Activated CD4-positive, alpha-beta T cell treated with anti-CD3 and anti-CD28 coated beads for 36 hours (primary cell): ENCODE measurements around the gene ATP1A4. TPM values are rescaled to one million over a fixed set of nuclear protein-coding genes. Genes with fewer than 3 reads are reported as not detected.

Experiments used
- ATAC-seq: fragments of 200-7000 bp; cut with Tn5 transposase; one replicate; pipeline ENCODE4 v1.10.0; 2021; ENCODE audit warnings: mild to moderate bottlenecking, moderate library complexity
- CTCF ChIA-PET: fragments of 350-600 bp; sonication (Branson Sonifier 250); formaldehyde crosslinking; loops from one replicate; lab custom pipeline; 2021; ENCODE audit warnings: antibody characterized with exemption; lab: Charles Lee
- POLR2A ChIA-PET: fragments of 350-600 bp; sonication (Branson Sonifier 250); formaldehyde crosslinking; loops from one replicate; lab custom pipeline; 2021; ENCODE audit warnings: antibody characterized with exemption, inconsistent platforms; lab: Charles Lee
- DNase-seq: peaks from one replicate; pipeline ENCODE4 v3.0.0-alpha.2; 2020
- H3K27ac Mint-ChIP-seq: one replicate; pipeline ENCODE4 v1.8.0; 2021; ENCODE audit warnings: mixed read lengths
- H3K27me3 Mint-ChIP-seq: one replicate; pipeline ENCODE4 v1.8.0; 2021; ENCODE audit warnings: mixed read lengths
- H3K36me3 Mint-ChIP-seq: one replicate; pipeline ENCODE4 v1.8.0; 2021; ENCODE audit warnings: low read depth, mixed read lengths
- H3K4me1 Mint-ChIP-seq: one replicate; pipeline ENCODE4 v1.8.0; 2021; ENCODE audit warnings: mixed read lengths
- H3K4me3 Mint-ChIP-seq: one replicate; pipeline ENCODE4 v1.8.0; 2021; ENCODE audit warnings: mild to moderate bottlenecking, moderate library complexity, mixed read lengths
- H3K9me3 Mint-ChIP-seq: one replicate; pipeline ENCODE4 v1.8.0; 2021; ENCODE audit warnings: low read depth, mixed read lengths
- intact Hi-C, 2 experiments: fragments of 100-400 bp; cut with DNase I in 1 of 2; cut with micrococcal nuclease in 1 of 2; formaldehyde crosslinking; loops; one replicate each; pipeline versions ENCODE4 v1.14.2 to v1.15.1; 2022 to 2024; cut with DNase I, micrococcal nuclease
- total RNA-seq, 2 experiments: library from RNA; stranded (reverse); gene quantifications; one replicate each; pipeline ENCODE4 v1.2.3, GENCODE V29; 2021

Gene ATP1A4
- total RNA-seq, 2 experiments from 2014 or later, result not detected

- peak; percentile 89 for ATAC-seq
- Mint-ChIP-seq H3K9me3 (no peaks in the 10 kb centered on the region), H3K36me3 (no peaks in the 10 kb centered on the region), H3K27ac (no peak overlapping the region), H3K4me3 (no peak overlapping the region), H3K27me3 (no peaks in the 10 kb centered on the region), H3K4me1 (no peaks in the 10 kb centered on the region)
- ChIA-PET CTCF (interaction anchor here (0.5 to 3.4 kb wide), 23 partner anchors 9 to 221 kb away, joined by 3 to 44 read pairs (median 3); partner anchors contain the start of gene PEX19), POLR2A (no interaction called here)
- peak; percentile 90 for DNase-seq
- intact Hi-C loops, result loop anchor here (1.0 to 5.0 kb wide), 6 partner anchors 59 to 414 kb away; no protein-coding TSS in a partner anchor
Measured at GRCh38 chr1:160193091-160193819, 41.9 kb downstream of the ATP1A4 start.

GRCh38 chr1:160193832-160194736, 42.7 kb downstream of the ATP1A4 start:
- no peak overlapping the region for H3K27ac Mint-ChIP-seq
- H3K4me1 Mint-ChIP-seq, result no peaks in the 10 kb centered on the region
- H3K9me3 Mint-ChIP-seq, result no peaks in the 10 kb centered on the region
- intact Hi-C loops, result loop anchor here (1.0 to 5.0 kb wide), 6 partner anchors 58 to 413 kb away; no protein-coding TSS in a partner anchor
- POLR2A ChIA-PET, result no interaction called here
- ATAC-seq, result no peak
- H3K36me3 Mint-ChIP-seq, result no peaks in the 10 kb centered on the region
- CTCF ChIA-PET, result interaction anchor here (0.5 to 3.4 kb wide), 22 partner anchors 8 to 220 kb away, joined by 3 to 44 read pairs (median 3); partner anchors contain the start of gene PEX19
- H3K4me3 Mint-ChIP-seq, result no peak overlapping the region
- H3K27me3 Mint-ChIP-seq, result no peaks in the 10 kb centered on the region
- no peak for DNase-seq

- CTCF ChIA-PET, result no interaction called here
- H3K4me1 Mint-ChIP-seq, result no peaks in the 10 kb centered on the region
- DNase-seq (no peak), ATAC-seq (no peak)
- intact Hi-C loops, result loop anchor here in 1 of 2 experiments (5.0 kb wide), 1 partner anchor 413 kb away; no protein-coding TSS in a partner anchor
- H3K36me3 Mint-ChIP-seq, result no peaks in the 10 kb centered on the region
- H3K27ac Mint-ChIP-seq, result no peak overlapping the region
- H3K4me3 Mint-ChIP-seq, result no peak overlapping the region
- POLR2A ChIA-PET, result no interaction called here
- no peaks in the 10 kb centered on the region for H3K9me3 Mint-ChIP-seq
- no peaks in the 10 kb centered on the region for H3K27me3 Mint-ChIP-seq
Measured at GRCh38 chr1:160194737-160195059, 43.3 kb downstream of the ATP1A4 start.

- ATAC-seq (no peak), DNase-seq (no peak)
- Mint-ChIP-seq H3K27me3 (no peaks in the 10 kb centered on the region), H3K9me3 (no peaks in the 10 kb centered on the region), H3K27ac (no peak overlapping the region), H3K4me1 (no peaks in the 10 kb centered on the region), H3K36me3 (no peaks in the 10 kb centered on the region), H3K4me3 (no peak overlapping the region)
- intact Hi-C loops, result no loop called here
- CTCF ChIA-PET, result interaction anchor here (1.0 to 1.7 kb wide), 3 partner anchors 56 to 95 kb away, joined by 4 to 8 read pairs (median 5); no protein-coding TSS in a partner anchor
- POLR2A ChIA-PET, result no interaction called here
Measured at GRCh38 chr1:160196143-160196542, 44.7 kb downstream of the ATP1A4 start.

GRCh38 chr1:160197231-160197630, 45.8 kb downstream of the ATP1A4 start:
- Mint-ChIP-seq H3K4me3 (no peak overlapping the region), H3K4me1 (no peaks in the 10 kb centered on the region), H3K36me3 (no peaks in the 10 kb centered on the region), H3K27ac (no peak overlapping the region), H3K27me3 (no peaks in the 10 kb centered on the region), H3K9me3 (no peaks in the 10 kb centered on the region)
- no peak for ATAC-seq
- ChIA-PET CTCF (interaction anchor here (0.9 kb wide), 1 partner anchor 95 kb away, joined by 3 read pairs; no protein-coding TSS in a partner anchor), POLR2A (no interaction called here)
- DNase-seq, result no peak
- intact Hi-C loops, result no loop called here

- Mint-ChIP-seq H3K4me1 (peaks cover 10% of the 10 kb centered on the region), H3K27ac (no peak overlapping the region), H3K9me3 (no peaks in the 10 kb centered on the region), H3K36me3 (no peaks in the 10 kb centered on the region), H3K4me3 (no peak overlapping the region), H3K27me3 (no peaks in the 10 kb centered on the region)
- ChIA-PET POLR2A (interaction anchor here (1.2 kb wide), 1 partner anchor 62 kb away, joined by 3 read pairs; the partner anchor contains the start of gene DCAF8), CTCF (interaction anchor here (0.6 to 3.5 kb wide), 6 partner anchors 21 to 175 kb away, joined by 3 to 16 read pairs (median 3); partner anchors contain the start of gene PEX19)
- DNase-seq (no peak), ATAC-seq (no peak)
- intact Hi-C loops, result loop anchor here in 1 of 2 experiments (10.0 kb wide), 1 partner anchor 276 kb away; the partner anchor contains the start of gene TAGLN2
Measured at GRCh38 chr1:160200786-160201185, 49.4 kb downstream of the ATP1A4 start.

GRCh38 chr1:160204526-160205241, 53.3 kb downstream of the ATP1A4 start:
- DNase-seq (peak; percentile 27), ATAC-seq (peak; percentile 15)
- Mint-ChIP-seq H3K9me3 (no peaks in the 10 kb centered on the region), H3K36me3 (peaks cover 16% of the 10 kb centered on the region), H3K27ac (peak overlapping the region; percentile 75), H3K4me3 (peak overlapping the region; percentile 81), H3K27me3 (no peaks in the 10 kb centered on the region), H3K4me1 (peaks cover 40% of the 10 kb centered on the region)
- ChIA-PET POLR2A (no interaction called here), CTCF (interaction anchor here (0.7 to 1.8 kb wide), 9 partner anchors 11 to 1560 kb away, joined by 3 to 7 read pairs (median 3); no protein-coding TSS in a partner anchor)
- intact Hi-C loops, result loop anchor here (1.0 to 10.0 kb wide), 3 partner anchors 59 to 280 kb away; partner anchors contain the start of genes PEX19 (in 2 of the 2) and TAGLN2 (in 1 of the 2)

GRCh38 chr1:160205242-160206035, 54.0 kb downstream of the ATP1A4 start, which contains the start of gene PEA15:
Gene PEA15 (plus strand): TSS chr1:160205384. CDS start chr1:160211545, 6,161 bp downstream.
- ChIA-PET POLR2A (interaction anchor here (0.6 kb wide), 1 partner anchor 29 kb away, joined by 4 read pairs; no protein-coding TSS in a partner anchor), CTCF (interaction anchor here (1.0 to 1.8 kb wide), 5 partner anchors 12 to 120 kb away, joined by 3 to 7 read pairs (median 3); no protein-coding TSS in a partner anchor)
- H3K9me3 Mint-ChIP-seq, result no peaks in the 10 kb centered on the region
- intact Hi-C loops, result loop anchor here (1.0 to 10.0 kb wide), 4 partner anchors 58 to 281 kb away; partner anchors contain the start of genes PEX19 (in 2 of the 2) and TAGLN2 (in 1 of the 2)
- H3K27me3 Mint-ChIP-seq, result no peaks in the 10 kb centered on the region
- DNase-seq (peak; percentile 83), ATAC-seq (peak; percentile 76)
- H3K4me1 Mint-ChIP-seq, result peaks cover 47% of the 10 kb centered on the region
- H3K27ac Mint-ChIP-seq, result peak within 1 kb of the TSS; percentile 86
- peaks cover 19% of the 10 kb centered on the region for H3K36me3 Mint-ChIP-seq
- peak within 1 kb of the TSS; percentile 81 for H3K4me3 Mint-ChIP-seq

- Mint-ChIP-seq H3K27me3 (no peaks in the 10 kb centered on the region), H3K27ac (peak overlapping the region; percentile 86), H3K4me1 (peaks cover 48% of the 10 kb centered on the region), H3K36me3 (peaks cover 21% of the 10 kb centered on the region), H3K4me3 (peak overlapping the region; percentile 81), H3K9me3 (no peaks in the 10 kb centered on the region)
- intact Hi-C loops, result loop anchor here in 1 of 2 experiments (1.0 to 10.0 kb wide), 2 partner anchors 105 to 281 kb away; partner anchors contain the start of gene TAGLN2
- ChIA-PET CTCF (interaction anchor here (1.0 to 1.2 kb wide), 2 partner anchors 86 to 109 kb away, joined by 3 to 7 read pairs; no protein-coding TSS in a partner anchor), POLR2A (interaction anchor here (0.6 kb wide), 1 partner anchor 28 kb away, joined by 4 read pairs; no protein-coding TSS in a partner anchor)
- DNase-seq (peak; percentile 74), ATAC-seq (peak; percentile 85)
Measured at GRCh38 chr1:160206036-160206389, 54.6 kb downstream of the ATP1A4 start.
